Esophagus muscularis mucosa (tissue), 4 donors: ENCODE measurements around the gene SMIM14. TPM values are rescaled to one million over a fixed set of nuclear protein-coding genes. Genes with fewer than 3 reads are reported as not detected.

Source experiments
- DNase-seq: peaks from one replicate; pipeline ENCODE4 v3.0.0-alpha.2; 2017; ENCODE audit errors: extremely low spot score
- H3K27ac ChIP-seq, 4 donors: fragments of 200-600 bp; sonication (generic); replicated peaks in 1 of 4; 1 replicate in 3 of 4; 2 replicates in 1 of 4; pipeline ENCODE4 v1.5.1; 2016 to 2019; ENCODE audit warnings: mild to moderate bottlenecking in 1 of 4
- H3K27me3 ChIP-seq, 4 donors: fragments of 200-600 bp; sonication (generic); one replicate each; pipeline versions ENCODE4 v1.5.1 to v1.6.0; 2016 to 2019
- H3K36me3 ChIP-seq, 4 donors: fragments of 200-600 bp; sonication (generic); one replicate each; pipeline ENCODE4 v1.5.1; 2016 to 2019
- H3K4me1 ChIP-seq, 4 donors: fragments of 200-600 bp; sonication (generic); one replicate each; pipeline ENCODE4 v1.5.1; 2016 to 2019
- H3K4me3 ChIP-seq, 4 donors: fragments of 200-600 bp; sonication (generic); 1 replicate in 2 of 4; 2 replicates in 2 of 4; pipeline ENCODE4 v1.5.1; 2016 to 2019; ENCODE audit warnings: mild to moderate bottlenecking in 4 of 4, moderate library complexity in 1 of 4
- H3K9me3 ChIP-seq, 4 donors: fragments of 200-600 bp; sonication (generic); 1 replicate in 3 of 4; 2 replicates in 1 of 4; pipeline ENCODE4 v1.5.1; 2016 to 2019
- EP300 ChIP-seq: sonication (generic); formaldehyde crosslinking; IDR thresholded peaks from one replicate; pipeline ENCODE4 v1.6.1; 2017; ENCODE audit warnings: antibody characterized with exemption
- POLR2A ChIP-seq: fragments of 450-650 bp; IDR thresholded peaks from one replicate; pipeline ENCODE4 v1.6.1; 2017; ENCODE audit warnings: antibody characterized with exemption, moderate library complexity, mild to moderate bottlenecking, low read depth
- POLR2AphosphoS5 ChIP-seq, 2 donors: sonication (generic); formaldehyde crosslinking; IDR thresholded peaks; one replicate each; pipeline ENCODE4 v1.6.1; 2017; ENCODE audit warnings: antibody characterized with exemption in 2 of 2
- WGBS: methylation state at CpG from one replicate; pipeline ENCODE4 v1.1.5; 2018; 5-methylcytosine and 5-hydroxymethylcytosine counted together
- intact Hi-C: fragments of 100-400 bp; cut with DNase I; formaldehyde crosslinking; loops from one replicate; pipeline ENCODE4 v1.15.1; 2023
- total RNA-seq, 4 donors: library from RNA; depleted of rRNA; stranded (reverse); fragments of >200 nt; gene quantifications; one replicate each; pipeline versions ENCODE4 v1.1.0 to v1.2.1, GENCODE V29; 2016
- TF ChIP-seq, protein P1 (sequence below), 3 experiments: fragments of 200-600 bp in 2 of 3; fragments of 450-650 bp in 1 of 3; sonication (generic) in 2 of 3; IDR thresholded peaks; one replicate each; pipeline ENCODE4 v1.5.1; 2017 to 2019; ENCODE audit warnings: antibody characterized with exemption in 3 of 3, mild to moderate bottlenecking in 2 of 3, moderate library complexity in 1 of 3

The SMIM14 gene
- total RNA-seq, 4 donors from 2014 or later, result 27.3 to 39.0 (median 29.6) TPM

DNA sequence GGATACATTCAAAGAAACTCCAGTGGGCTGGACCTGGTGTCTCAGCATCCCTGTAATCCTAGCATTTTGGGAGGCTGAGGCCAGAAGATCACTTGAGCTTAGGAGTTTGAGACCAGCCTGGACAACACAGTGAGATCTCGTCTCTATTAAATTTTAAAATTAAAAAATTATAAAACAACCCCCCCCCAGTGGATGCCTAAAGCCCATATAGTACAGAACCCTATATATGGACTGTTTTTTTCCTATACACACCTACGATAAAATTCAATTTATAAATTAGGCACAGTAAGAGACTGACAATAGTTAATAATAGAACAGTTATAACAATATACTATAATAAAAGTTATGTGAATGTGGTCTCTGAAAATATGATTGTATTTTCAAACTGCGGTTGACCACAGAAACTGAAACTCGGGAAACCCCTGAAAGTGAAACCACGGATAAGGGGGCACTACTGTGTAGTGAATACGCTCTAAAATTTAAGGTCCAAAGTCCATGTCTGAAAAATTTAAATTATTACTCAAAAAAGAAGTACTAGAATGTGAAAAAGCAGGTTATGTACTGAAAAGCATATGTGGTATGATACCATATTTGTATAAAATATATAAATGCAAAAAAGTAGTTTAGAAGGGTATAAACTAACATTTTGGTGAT is 2.0 kb downstream of the SMIM14 start:
- Histone ChIP-seq H3K4me1 (peaks cover 21 to 37% (median 29%) of the 10 kb centered on the region in 4 donors), H3K27me3 (no peaks in the 10 kb centered on the region), H3K4me3 (peak overlapping the region; percentile 72 to 96 (median 92)), H3K9me3 (no peaks in the 10 kb centered on the region), H3K36me3 (peaks cover 0 to 7% (median 3%) of the 10 kb centered on the region in 4 donors), H3K27ac (peak overlapping the region; percentile 94 to 100 (median 97))
- TF ChIP-seq POLR2AphosphoS5 (IDR thresholded peaks at IDR 0.05), result no peak
- TF ChIP-seq POLR2A, result no peak
- no peak for TF ChIP-seq EP300
- TF ChIP-seq, protein P1, sequence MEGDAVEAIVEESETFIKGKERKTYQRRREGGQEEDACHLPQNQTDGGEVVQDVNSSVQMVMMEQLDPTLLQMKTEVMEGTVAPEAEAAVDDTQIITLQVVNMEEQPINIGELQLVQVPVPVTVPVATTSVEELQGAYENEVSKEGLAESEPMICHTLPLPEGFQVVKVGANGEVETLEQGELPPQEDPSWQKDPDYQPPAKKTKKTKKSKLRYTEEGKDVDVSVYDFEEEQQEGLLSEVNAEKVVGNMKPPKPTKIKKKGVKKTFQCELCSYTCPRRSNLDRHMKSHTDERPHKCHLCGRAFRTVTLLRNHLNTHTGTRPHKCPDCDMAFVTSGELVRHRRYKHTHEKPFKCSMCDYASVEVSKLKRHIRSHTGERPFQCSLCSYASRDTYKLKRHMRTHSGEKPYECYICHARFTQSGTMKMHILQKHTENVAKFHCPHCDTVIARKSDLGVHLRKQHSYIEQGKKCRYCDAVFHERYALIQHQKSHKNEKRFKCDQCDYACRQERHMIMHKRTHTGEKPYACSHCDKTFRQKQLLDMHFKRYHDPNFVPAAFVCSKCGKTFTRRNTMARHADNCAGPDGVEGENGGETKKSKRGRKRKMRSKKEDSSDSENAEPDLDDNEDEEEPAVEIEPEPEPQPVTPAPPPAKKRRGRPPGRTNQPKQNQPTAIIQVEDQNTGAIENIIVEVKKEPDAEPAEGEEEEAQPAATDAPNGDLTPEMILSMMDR (IDR thresholded peaks at IDR 0.05), result no peak
- 10% methylated on average over 6 of the region's 6 CpGs for WGBS
- no peak for DNase-seq
- intact Hi-C loops, result loop anchor here (5.0 to 10.0 kb wide), 3 partner anchors 179 to 418 kb away; partner anchors contain the start of genes LIAS, N4BP2, PDS5A and RPL9

DNA sequence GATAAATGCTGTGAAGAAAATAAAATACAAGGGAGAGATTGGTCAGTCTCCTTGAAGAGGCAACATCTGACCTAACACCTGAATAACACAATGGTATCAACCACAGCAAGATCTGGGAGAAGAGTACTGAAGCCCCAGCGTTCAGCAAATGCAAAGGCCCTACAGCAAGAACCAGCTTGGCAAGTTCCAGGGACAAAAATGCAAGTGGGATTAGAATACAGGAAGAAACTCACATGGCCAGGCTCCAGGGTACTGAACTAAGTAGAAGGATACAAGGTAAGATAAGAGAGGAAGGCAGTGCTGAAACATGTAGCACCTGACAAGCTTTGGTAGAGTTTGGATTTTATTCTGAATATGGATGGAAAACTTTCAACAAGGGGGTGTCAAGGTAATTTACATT is 3.6 kb downstream of the SMIM14 start:
- intact Hi-C loops, result loop anchor here (5.0 to 10.0 kb wide), 3 partner anchors 178 to 420 kb away; partner anchors contain the start of genes LIAS, N4BP2, PDS5A and RPL9
- DNase-seq, result no peak
- WGBS, result 79% methylated on average over 1 of the region's 1 CpG
- no peaks in the 10 kb centered on the region for H3K9me3 ChIP-seq
- no peak overlapping the region for H3K4me3 ChIP-seq
- peaks cover 21 to 36% (median 28%) of the 10 kb centered on the region in 4 donors for H3K4me1 ChIP-seq
- H3K36me3 ChIP-seq, result peaks cover 0 to 9% (median 4%) of the 10 kb centered on the region in 4 donors
- TF ChIP-seq, protein P1 (IDR thresholded peaks at IDR 0.05), result no peak
- TF ChIP-seq POLR2AphosphoS5 (IDR thresholded peaks at IDR 0.05), result no peak
- no peak for TF ChIP-seq POLR2A
- TF ChIP-seq EP300, result no peak
- peak overlapping the region in 3 of 4 donors; percentile 95 to 100 (median 99) for H3K27ac ChIP-seq
- no peaks in the 10 kb centered on the region for H3K27me3 ChIP-seq

DNA sequence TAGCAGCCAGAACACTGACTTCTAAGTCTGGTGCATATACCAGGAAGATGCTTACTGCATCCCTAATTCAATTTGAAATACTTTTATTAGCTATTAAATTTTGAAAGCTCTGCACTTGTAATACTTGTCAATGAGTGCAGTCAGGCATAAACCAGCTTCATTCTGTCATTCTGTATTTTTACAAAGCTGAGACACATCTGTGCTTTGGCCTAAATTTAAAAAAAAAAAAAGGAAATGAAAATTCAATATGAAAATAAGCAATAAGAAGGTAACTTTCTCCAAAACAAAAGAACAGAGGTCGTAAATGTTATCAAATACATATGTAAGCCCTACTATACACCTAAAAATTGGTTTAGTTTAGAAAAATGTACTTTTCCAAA is 7.0 kb downstream of the SMIM14 start:
- Histone ChIP-seq H3K4me1 (peaks cover 16 to 28% (median 21%) of the 10 kb centered on the region in 4 donors), H3K27ac (no peak overlapping the region), H3K9me3 (no peaks in the 10 kb centered on the region), H3K27me3 (no peaks in the 10 kb centered on the region), H3K4me3 (no peak overlapping the region), H3K36me3 (peaks cover 0 to 18% (median 6%) of the 10 kb centered on the region in 4 donors)
- 92% methylated on average over 1 of the region's 1 CpG for WGBS
- no peak for DNase-seq
- intact Hi-C loops, result loop anchor here (10.0 kb wide), 1 partner anchor 423 kb away; the partner anchor contains the start of gene N4BP2
- TF ChIP-seq POLR2A (no peak), POLR2AphosphoS5 (IDR thresholded peaks at IDR 0.05) (no peak), EP300 (no peak)
- TF ChIP-seq, protein P1 (IDR thresholded peaks at IDR 0.05), result no peak

DNA sequence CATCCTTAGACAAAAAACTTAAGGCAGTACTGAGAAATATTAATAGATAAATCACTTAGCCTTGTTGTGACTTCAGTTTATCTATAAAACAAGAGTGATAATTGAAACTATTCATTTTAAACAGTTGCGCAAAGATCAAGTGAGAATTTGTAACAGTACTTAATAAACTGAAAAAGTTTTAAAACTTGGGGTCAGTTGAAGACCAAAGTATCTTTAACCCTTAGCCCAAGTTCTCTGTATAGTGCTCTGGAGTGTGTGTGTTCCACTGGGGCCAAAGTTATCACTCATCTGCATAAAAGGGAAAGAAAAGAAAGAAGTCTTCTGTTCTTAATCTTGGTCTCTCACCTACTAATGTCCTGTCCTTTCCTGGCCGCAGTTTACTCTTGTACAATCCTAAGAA is 11.3 kb downstream of the SMIM14 start:
- no peaks in the 10 kb centered on the region for H3K9me3 ChIP-seq
- H3K4me1 ChIP-seq, result peaks cover 0 to 12% (median 6%) of the 10 kb centered on the region in 4 donors
- H3K27ac ChIP-seq, result no peak overlapping the region
- no peaks in the 10 kb centered on the region for H3K27me3 ChIP-seq
- intact Hi-C loops, result loop anchor here (5.0 kb wide), 1 partner anchor 95 kb away; no protein-coding TSS in a partner anchor
- H3K4me3 ChIP-seq, result no peak overlapping the region
- H3K36me3 ChIP-seq, result peaks cover 0 to 25% (median 3%) of the 10 kb centered on the region in 4 donors
- WGBS, result 91% methylated on average over 2 of the region's 2 CpGs
- DNase-seq, result no peak
- no peak for TF ChIP-seq POLR2A
- TF ChIP-seq, protein P1 (IDR thresholded peaks at IDR 0.05), result no peak
- TF ChIP-seq EP300, result no peak
- TF ChIP-seq POLR2AphosphoS5 (IDR thresholded peaks at IDR 0.05), result no peak
